IgD-negative memory B cell (primary cell): Measurements from ENCODE around the gene MIDN. TPM values are rescaled to one million over a fixed set of nuclear protein-coding genes. Genes with fewer than 3 reads are reported as not detected.

Source experiments
- H3K27ac Mint-ChIP-seq, 3 donors: one replicate each; pipeline ENCODE4 v1.8.0; 2020 to 2022; ENCODE audit warnings: mild to moderate bottlenecking in 3 of 3, mixed read lengths in 3 of 3, moderate library complexity in 1 of 3
- H3K27me3 Mint-ChIP-seq: one replicate; pipeline ENCODE4 v1.8.0; 2021; ENCODE audit warnings: mixed read lengths
- H3K36me3 Mint-ChIP-seq: one replicate; pipeline ENCODE4 v1.8.0; 2020; ENCODE audit warnings: mild to moderate bottlenecking, mixed read lengths
- H3K4me1 Mint-ChIP-seq, 3 donors: one replicate each; pipeline ENCODE4 v1.8.0; 2020 to 2022; ENCODE audit warnings: mixed read lengths in 3 of 3, mild to moderate bottlenecking in 1 of 3
- H3K4me3 Mint-ChIP-seq, 4 donors: one replicate each; pipeline ENCODE4 v1.8.0; 2020 to 2022; ENCODE audit warnings: mild to moderate bottlenecking in 4 of 4, mixed read lengths in 4 of 4, moderate library complexity in 3 of 4
- H3K9me3 Mint-ChIP-seq, 3 donors: one replicate each; pipeline ENCODE4 v1.8.0; 2020 to 2021; ENCODE audit warnings: mixed read lengths in 3 of 3, mild to moderate bottlenecking in 1 of 3
- polyA plus RNA-seq: library from polyadenylated mRNA; unstranded; fragments of 300-500 nt; fragmentation: Illumina TruSeq; gene quantifications from one replicate; pipeline ENCODE4 v1.2.3, GENCODE V29; 2021

The MIDN gene
- polyA plus RNA-seq, 1 donor from 2014 or later = 4.8 TPM

- Mint-ChIP-seq H3K27ac (peak overlapping the region in 1 of 3 donors; percentile 72), H3K4me1 (peaks cover 11 to 13% (median 12%) of the 10 kb centered on the region in 3 donors), H3K9me3 (no peaks in the 10 kb centered on the region), H3K27me3 (no peaks in the 10 kb centered on the region), H3K36me3 (peaks cover 5% of the 10 kb centered on the region), H3K4me3 (no peak overlapping the region)
Measured at GRCh38 chr19:1216756-1217155, 31.6 kb upstream of the MIDN start.

DNA sequence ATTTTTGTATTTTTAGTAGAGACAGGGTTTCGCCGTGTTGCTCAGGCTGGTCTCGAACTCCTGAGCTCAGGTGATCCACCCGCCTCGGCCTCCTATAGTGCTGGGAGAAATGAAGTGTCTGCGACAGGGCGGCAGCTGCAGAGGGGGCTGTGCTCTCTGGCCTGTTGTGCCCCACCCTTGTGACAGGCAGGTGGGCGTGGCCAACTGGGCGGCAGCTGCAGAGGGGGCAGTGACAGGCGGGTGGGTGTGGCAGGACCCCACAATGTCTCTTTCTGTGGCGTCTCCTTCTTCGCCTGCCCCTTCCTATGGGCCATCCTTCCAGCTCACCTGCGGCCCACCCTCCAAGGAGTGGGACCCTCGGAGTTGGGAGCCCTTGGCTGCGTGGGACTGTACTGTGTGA is 31.0 kb upstream of the MIDN start:
- Mint-ChIP-seq H3K4me3 (no peak overlapping the region), H3K27ac (peak overlapping the region in 1 of 3 donors; percentile 72), H3K36me3 (peaks cover 5% of the 10 kb centered on the region), H3K4me1 (peaks cover 11 to 13% (median 12%) of the 10 kb centered on the region in 3 donors), H3K9me3 (no peaks in the 10 kb centered on the region), H3K27me3 (no peaks in the 10 kb centered on the region)

DNA sequence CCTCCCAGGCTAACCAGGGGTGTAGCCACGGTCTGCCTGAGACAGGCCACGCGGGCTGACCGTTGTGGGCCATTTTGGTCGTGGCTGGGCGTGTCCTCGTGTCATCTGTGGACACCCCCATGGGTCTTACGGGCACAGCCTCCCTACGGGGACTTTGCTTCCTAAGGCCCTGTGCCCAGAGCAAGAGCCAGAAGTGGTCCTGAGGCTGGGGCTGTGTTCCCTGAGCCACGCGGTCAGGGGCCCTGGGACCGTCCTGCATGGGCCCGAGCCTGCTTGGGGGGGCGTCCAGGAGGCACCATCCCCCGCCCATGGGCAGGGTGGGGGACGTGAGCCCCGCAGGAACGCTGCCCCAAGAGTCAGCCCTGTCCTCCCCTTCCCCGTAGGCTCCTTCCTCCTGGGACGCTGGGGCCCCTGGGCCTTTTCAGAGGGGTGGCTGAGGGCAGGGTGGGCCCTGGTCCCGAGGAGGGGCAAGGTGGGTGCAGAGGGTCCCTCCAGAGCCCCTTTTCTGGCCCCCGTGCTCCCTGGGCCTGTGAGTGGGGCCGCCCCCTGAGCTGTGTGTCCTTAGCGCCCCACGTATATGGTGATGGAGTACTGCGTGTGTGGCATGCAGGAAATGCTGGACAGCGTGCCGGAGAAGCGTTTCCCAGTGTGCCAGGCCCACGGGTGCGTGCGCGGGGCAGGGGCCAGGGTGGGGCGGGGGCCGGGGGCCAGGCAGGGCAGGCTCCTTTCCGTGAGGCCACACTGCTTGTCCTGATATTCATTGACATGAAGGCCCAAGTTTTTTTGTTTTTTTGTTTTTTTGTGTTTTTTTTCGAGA is 29.4 kb upstream of the MIDN start:
- no peaks in the 10 kb centered on the region for H3K9me3 Mint-ChIP-seq
- peaks cover 3% of the 10 kb centered on the region for H3K36me3 Mint-ChIP-seq
- H3K4me1 Mint-ChIP-seq = peaks cover 4 to 5% (median 4%) of the 10 kb centered on the region in 3 donors
- no peaks in the 10 kb centered on the region for H3K27me3 Mint-ChIP-seq
- no peak overlapping the region for H3K27ac Mint-ChIP-seq
- H3K4me3 Mint-ChIP-seq = no peak overlapping the region

DNA sequence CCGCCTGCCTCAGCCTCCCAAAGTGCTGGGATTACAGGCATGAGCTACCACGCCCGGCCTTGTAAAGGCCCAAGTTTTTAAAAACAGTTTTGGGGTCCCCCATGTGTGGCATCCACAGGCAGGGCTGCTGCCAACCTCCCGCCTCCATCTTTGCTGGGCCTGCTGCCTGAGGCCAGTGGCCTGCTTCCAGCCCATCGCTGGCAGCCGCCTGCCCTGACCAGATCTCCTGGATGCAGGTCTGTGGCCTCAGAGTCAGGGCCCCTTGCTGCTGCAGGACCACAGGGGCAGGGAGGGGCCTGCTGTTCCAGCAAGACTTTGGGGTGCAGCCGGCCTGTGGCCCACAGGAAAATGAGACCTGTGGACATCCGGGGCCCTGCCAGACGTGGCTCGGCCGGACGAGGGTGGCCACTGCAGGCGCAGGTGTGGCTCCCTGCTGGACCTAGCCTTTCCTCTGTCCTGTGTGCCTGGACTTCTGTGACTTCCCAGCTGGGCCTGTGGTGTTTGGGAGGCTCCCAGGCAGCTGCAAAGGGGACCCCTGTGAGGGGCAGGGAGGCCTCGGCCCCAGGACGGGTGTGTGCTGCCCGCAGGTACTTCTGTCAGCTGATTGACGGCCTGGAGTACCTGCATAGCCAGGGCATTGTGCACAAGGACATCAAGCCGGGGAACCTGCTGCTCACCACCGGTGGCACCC is 28.5 kb upstream of the MIDN start:
- Mint-ChIP-seq H3K36me3 (peaks cover 2% of the 10 kb centered on the region), H3K4me3 (no peak overlapping the region), H3K4me1 (peaks cover 0 to 1% (median 0%) of the 10 kb centered on the region in 3 donors), H3K27me3 (no peaks in the 10 kb centered on the region), H3K9me3 (no peaks in the 10 kb centered on the region), H3K27ac (no peak overlapping the region)

GRCh38 chr19:1220477-1220930 is 27.9 kb upstream of the MIDN start:
- Mint-ChIP-seq H3K4me1 (peaks cover 0 to 1% (median 0%) of the 10 kb centered on the region in 3 donors), H3K36me3 (peaks cover 2% of the 10 kb centered on the region), H3K27me3 (no peaks in the 10 kb centered on the region), H3K4me3 (no peak overlapping the region), H3K9me3 (no peaks in the 10 kb centered on the region), H3K27ac (no peak overlapping the region)

GRCh38 chr19:1220976-1221903 is 27.1 kb upstream of the MIDN start:
- H3K9me3 Mint-ChIP-seq = no peaks in the 10 kb centered on the region
- H3K4me1 Mint-ChIP-seq = peaks cover 0 to 1% (median 0%) of the 10 kb centered on the region in 3 donors
- no peaks in the 10 kb centered on the region for H3K27me3 Mint-ChIP-seq
- H3K27ac Mint-ChIP-seq = no peak overlapping the region
- no peak overlapping the region for H3K4me3 Mint-ChIP-seq
- peaks cover 2% of the 10 kb centered on the region for H3K36me3 Mint-ChIP-seq

- Mint-ChIP-seq H3K36me3 (peaks cover 1% of the 10 kb centered on the region), H3K9me3 (no peaks in the 10 kb centered on the region), H3K4me3 (no peak overlapping the region), H3K27me3 (no peaks in the 10 kb centered on the region), H3K4me1 (peaks cover 0 to 1% (median 0%) of the 10 kb centered on the region in 3 donors), H3K27ac (no peak overlapping the region)
Measured at GRCh38 chr19:1221904-1222255, 26.5 kb upstream of the MIDN start.

DNA sequence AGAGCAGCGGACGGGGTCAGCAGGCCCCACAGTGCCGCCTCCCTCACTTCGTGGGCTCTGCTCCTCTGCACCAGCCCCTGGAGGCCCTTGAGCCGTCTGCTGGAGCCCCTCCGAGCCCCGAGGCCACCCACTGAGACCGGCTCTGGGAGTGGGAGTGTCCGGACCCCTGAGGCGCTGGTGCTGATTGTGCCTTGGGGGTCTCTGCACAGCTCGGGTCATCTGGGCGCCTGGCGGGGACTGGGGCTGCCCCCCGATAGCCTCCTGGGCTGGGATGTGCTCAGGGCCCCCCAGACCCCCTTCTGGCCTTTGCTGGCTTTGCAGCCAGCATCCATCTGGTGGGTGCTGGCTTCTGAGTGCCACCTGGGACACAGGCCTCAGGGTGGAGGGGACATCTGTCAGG is 26.0 kb upstream of the MIDN start:
- Mint-ChIP-seq H3K9me3 (no peaks in the 10 kb centered on the region), H3K27ac (no peak overlapping the region), H3K27me3 (no peaks in the 10 kb centered on the region), H3K4me1 (peaks cover 0 to 1% (median 0%) of the 10 kb centered on the region in 3 donors), H3K36me3 (no peaks in the 10 kb centered on the region), H3K4me3 (no peak overlapping the region)

DNA sequence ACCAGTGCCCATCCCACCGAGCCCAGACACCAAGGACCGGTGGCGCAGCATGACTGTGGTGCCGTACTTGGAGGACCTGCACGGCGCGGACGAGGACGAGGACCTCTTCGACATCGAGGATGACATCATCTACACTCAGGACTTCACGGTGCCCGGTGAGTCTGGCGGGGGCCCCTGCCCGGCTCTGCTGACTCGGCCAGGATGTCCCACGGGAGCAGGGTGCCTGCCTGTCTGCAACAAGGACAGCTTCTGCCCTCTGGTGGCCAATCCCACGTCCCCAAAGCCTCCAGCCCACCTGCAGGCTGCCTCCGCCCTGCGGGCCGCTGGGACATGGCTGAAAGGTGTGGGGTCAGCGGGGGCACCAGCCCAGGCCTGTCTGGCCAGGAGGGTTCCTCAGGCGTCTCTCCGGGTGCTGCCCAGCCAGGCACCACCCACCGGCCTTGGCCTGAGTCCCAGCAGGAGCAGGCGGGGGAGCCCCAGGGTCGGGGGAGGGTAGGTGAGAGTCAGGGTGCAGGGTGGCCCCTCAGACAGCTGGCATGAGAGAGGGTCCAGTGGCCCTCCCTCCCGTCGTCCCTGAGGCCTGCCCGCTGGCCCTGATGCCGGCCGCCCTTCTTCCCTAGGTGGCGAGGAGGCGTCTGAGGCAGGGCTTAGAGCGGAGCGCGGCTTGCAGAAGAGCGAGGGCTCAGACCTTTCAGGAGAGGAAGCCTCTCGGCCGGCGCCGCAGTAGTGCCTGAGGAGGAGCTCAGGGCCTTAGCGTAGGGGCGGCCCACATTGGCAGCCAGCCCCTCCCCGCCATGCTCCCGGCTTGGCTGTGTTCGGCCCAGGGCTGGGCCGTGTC is 25.1 kb upstream of the MIDN start:
- H3K4me3 Mint-ChIP-seq = no peak overlapping the region
- H3K9me3 Mint-ChIP-seq = no peaks in the 10 kb centered on the region
- no peaks in the 10 kb centered on the region for H3K27me3 Mint-ChIP-seq
- H3K4me1 Mint-ChIP-seq = peaks cover 0 to 1% (median 0%) of the 10 kb centered on the region in 3 donors
- H3K27ac Mint-ChIP-seq = no peak overlapping the region
- no peaks in the 10 kb centered on the region for H3K36me3 Mint-ChIP-seq

DNA sequence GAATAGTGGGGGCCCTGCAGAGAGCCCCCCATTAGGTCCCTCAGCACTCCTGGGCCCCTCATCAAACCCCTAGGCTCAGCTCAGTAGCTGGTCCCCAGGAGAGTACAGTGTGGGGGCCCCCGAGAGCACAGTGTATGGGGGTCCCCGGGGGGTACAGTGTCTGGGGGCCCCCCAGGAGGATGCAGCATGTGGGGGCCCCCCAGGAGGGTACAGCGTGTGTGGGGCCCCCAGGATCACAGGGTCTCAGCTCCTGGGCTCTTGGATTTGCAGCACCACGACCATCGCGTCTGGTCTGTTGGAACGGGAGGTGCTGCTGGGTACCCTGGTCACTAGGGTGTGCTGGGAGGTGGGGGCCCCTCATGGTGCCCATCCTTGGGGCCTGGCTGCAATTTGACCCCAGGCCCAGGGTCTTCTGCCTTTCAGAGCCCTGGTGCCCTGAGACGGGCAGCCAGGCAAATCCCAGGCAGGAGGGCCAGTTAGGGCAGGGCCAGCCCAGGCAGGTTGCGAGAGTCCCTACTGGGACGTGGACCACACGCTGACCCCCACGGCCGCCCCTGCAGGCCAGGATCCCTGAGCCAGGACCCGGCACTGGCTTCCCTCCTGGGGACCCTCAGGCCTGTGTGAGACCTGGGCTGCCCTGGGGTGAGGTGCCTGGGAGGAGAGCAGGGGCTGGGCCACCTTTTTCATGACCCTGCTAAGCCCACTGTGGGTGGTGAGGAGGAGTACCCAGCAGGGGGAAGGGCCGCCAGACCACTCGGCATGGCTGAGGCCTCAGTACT is 24.1 kb upstream of the MIDN start:
- Mint-ChIP-seq H3K36me3 (no peaks in the 10 kb centered on the region), H3K9me3 (no peaks in the 10 kb centered on the region)

GRCh38 chr19:1224847-1225246 is 23.5 kb upstream of the MIDN start:
- H3K9me3 Mint-ChIP-seq = no peaks in the 10 kb centered on the region
- H3K4me3 Mint-ChIP-seq = no peak overlapping the region
- H3K27me3 Mint-ChIP-seq = no peaks in the 10 kb centered on the region
- no peak overlapping the region for H3K27ac Mint-ChIP-seq
- no peaks in the 10 kb centered on the region for H3K36me3 Mint-ChIP-seq
- peaks cover 0 to 1% (median 0%) of the 10 kb centered on the region in 3 donors for H3K4me1 Mint-ChIP-seq

More for the DNA sequence above, 24.1 kb upstream of the MIDN start:
- no peaks in the 10 kb centered on the region for H3K27me3 Mint-ChIP-seq
- H3K4me1 Mint-ChIP-seq = peaks cover 0 to 1% (median 0%) of the 10 kb centered on the region in 3 donors
- no peak overlapping the region for H3K27ac Mint-ChIP-seq
- no peak overlapping the region for H3K4me3 Mint-ChIP-seq

- peaks cover 0 to 1% (median 0%) of the 10 kb centered on the region in 3 donors for H3K4me1 Mint-ChIP-seq
Measured at GRCh38 chr19:1225440-1226226, 22.8 kb upstream of the MIDN start.

DNA sequence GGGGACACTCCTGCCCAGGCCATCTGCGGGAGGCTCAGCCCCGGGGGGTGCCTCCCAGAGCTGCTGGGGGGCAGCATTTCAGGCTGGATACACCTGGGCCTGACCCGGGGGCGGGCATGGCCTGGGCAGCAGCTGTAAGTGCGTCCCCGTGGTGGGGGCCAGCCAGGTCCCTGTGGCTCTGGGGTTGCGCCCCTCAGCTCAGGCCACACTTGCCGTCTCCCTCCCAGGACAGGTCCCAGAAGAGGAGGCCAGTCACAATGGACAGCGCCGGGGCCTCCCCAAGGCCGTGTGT is 22.2 kb upstream of the MIDN start:
- Mint-ChIP-seq H3K4me1 (peaks cover 0 to 1% (median 0%) of the 10 kb centered on the region in 3 donors), H3K9me3 (no peaks in the 10 kb centered on the region), H3K27ac (no peak overlapping the region), H3K36me3 (no peaks in the 10 kb centered on the region), H3K27me3 (no peaks in the 10 kb centered on the region), H3K4me3 (no peak overlapping the region)

More at GRCh38 chr19:1225440-1226226, 22.8 kb upstream of the MIDN start:
- H3K27me3 Mint-ChIP-seq = no peaks in the 10 kb centered on the region
- H3K9me3 Mint-ChIP-seq = no peaks in the 10 kb centered on the region
- no peaks in the 10 kb centered on the region for H3K36me3 Mint-ChIP-seq
- no peak overlapping the region for H3K27ac Mint-ChIP-seq
- no peak overlapping the region for H3K4me3 Mint-ChIP-seq
